SU-DHL-6 (cell line): ENCODE measurements around the gene MRPL36.

Source experiments
- H2AFZ ChIP-seq: fragments of 200-600 bp; sonication (generic); 2 replicates; pipeline ENCODE4 v1.6.1; 2014; ENCODE audit warnings: low read depth, mild to moderate bottlenecking, moderate library complexity, mixed read lengths, antibody characterized with exemption, low read length; ENCODE audit not compliant: severe bottlenecking
- H3F3A ChIP-seq: fragments of 200-600 bp; shearing (Covaris generic); 2 replicates; pipeline ENCODE4 v1.6.0; 2016; ENCODE audit warnings: antibody characterized with exemption, mild to moderate bottlenecking; ENCODE audit not compliant: insufficient read depth
- H3K27ac ChIP-seq: fragments of 200-600 bp; sonication (generic); 2 replicates; pipeline ENCODE4 v1.5.1; 2016; ENCODE audit warnings: low read depth, mild to moderate bottlenecking, low read length, moderate library complexity, mixed read lengths
- H3K27me3 ChIP-seq: fragments of 200-600 bp; sonication (generic), shearing (Covaris generic); 2 replicates; pipeline ENCODE4 v1.6.0; 2014; ENCODE audit warnings: mild to moderate bottlenecking, low read length
- H3K36me3 ChIP-seq: fragments of 200-600 bp; sonication (generic); 2 replicates; pipeline ENCODE4 v1.6.1; 2014; ENCODE audit warnings: mild to moderate bottlenecking, low read length, mixed read lengths
- H3K4me2 ChIP-seq: fragments of 300-600, 200-600 bp; shearing (Covaris generic), sonication (generic); 2 replicates; pipeline ENCODE4 v1.6.0; 2014; ENCODE audit warnings: low read length, low read depth, mild to moderate bottlenecking; ENCODE audit not compliant: poor library complexity, severe bottlenecking
- H3K4me3 ChIP-seq: fragments of 200-600 bp; sonication (generic); 2 replicates; pipeline ENCODE4 v1.5.1; 2014; ENCODE audit warnings: antibody characterized with exemption, low read length, mild to moderate bottlenecking, mixed read lengths; ENCODE audit not compliant: insufficient read depth, poor library complexity, severe bottlenecking
- H3K79me2 ChIP-seq: fragments of 200-600 bp; sonication (generic); 2 replicates; pipeline ENCODE4 v1.6.1; 2014; ENCODE audit warnings: mild to moderate bottlenecking, low read length, moderate library complexity; ENCODE audit not compliant: insufficient read depth
- H3K9ac ChIP-seq: fragments of 200-600 bp; sonication (generic); 2 replicates; pipeline ENCODE4 v1.7.0; 2014; ENCODE audit warnings: mild to moderate bottlenecking, low read length
- H3K9me2 ChIP-seq: fragments of 200-600 bp; sonication (generic); replicated peaks from 2 replicates; pipeline ENCODE4 v1.6.1; 2014; ENCODE audit warnings: low read length; ENCODE audit not compliant: insufficient read depth
- H3K9me3 ChIP-seq: fragments of 200-600 bp; sonication (generic); 2 replicates; pipeline ENCODE4 v1.6.1; 2014; ENCODE audit warnings: low read length, mixed read lengths; ENCODE audit not compliant: insufficient read depth
- H4K20me1 ChIP-seq: fragments of 200-600 bp; sonication (generic); 2 replicates; pipeline ENCODE4 v1.6.1; 2014; ENCODE audit warnings: low read depth, mild to moderate bottlenecking, antibody characterized with exemption, low read length, moderate library complexity, mixed read lengths
- CTCF ChIP-seq: fragments of 200-600 bp; sonication (generic); IDR thresholded peaks from one replicate; pipeline ENCODE4 v1.5.1; 2017; ENCODE audit warnings: antibody characterized with exemption, mild to moderate bottlenecking, low read length, moderate library complexity; ENCODE audit not compliant: insufficient read depth, poor library complexity, severe bottlenecking
- EZH2phosphoT487 ChIP-seq: fragments of 200-600 bp; sonication (generic), shearing (Covaris generic); conservative IDR thresholded peaks from 2 replicates; pipeline ENCODE4 v1.6.1; 2018; ENCODE audit warnings: mild to moderate bottlenecking, antibody characterized with exemption, low read length, moderate library complexity, mixed read lengths

MRPL36 gene

GRCh38 chr5:1779021-1779680, 20.5 kb downstream of the MRPL36 start:
- no peak overlapping the region for H3K27ac ChIP-seq
- H3K4me3 ChIP-seq = no peak overlapping the region
- no peak overlapping the region for H3K4me2 ChIP-seq
- no peak overlapping the region for H3K9ac ChIP-seq
- no peak overlapping the region for H2AFZ ChIP-seq
- no peaks in the 10 kb centered on the region for H3K9me3 ChIP-seq
- H3K9me2 ChIP-seq = no peaks in the 10 kb centered on the region
- no peaks in the 10 kb centered on the region for H3K27me3 ChIP-seq
- no peaks in the 10 kb centered on the region for H3K79me2 ChIP-seq
- H3K36me3 ChIP-seq = no peaks in the 10 kb centered on the region
- TF ChIP-seq EZH2phosphoT487 = no peak
- no peak for TF ChIP-seq CTCF
- no peaks in the 10 kb centered on the region for H4K20me1 ChIP-seq
- H3F3A ChIP-seq = peaks cover 18% of the 10 kb centered on the region

GRCh38 chr5:1778138-1779020, 21.3 kb downstream of the MRPL36 start:
- H3K9me2 ChIP-seq = no peaks in the 10 kb centered on the region
- no peaks in the 10 kb centered on the region for H3K79me2 ChIP-seq
- no peak overlapping the region for H3K27ac ChIP-seq
- no peaks in the 10 kb centered on the region for H3K36me3 ChIP-seq
- no peaks in the 10 kb centered on the region for H3K9me3 ChIP-seq
- H3K4me2 ChIP-seq = no peak overlapping the region
- H3K27me3 ChIP-seq = no peaks in the 10 kb centered on the region
- no peak for TF ChIP-seq EZH2phosphoT487
- no peak overlapping the region for H2AFZ ChIP-seq
- no peaks in the 10 kb centered on the region for H4K20me1 ChIP-seq
- no peak overlapping the region for H3K4me3 ChIP-seq
- H3K9ac ChIP-seq = no peak overlapping the region
- H3F3A ChIP-seq = peaks cover 14% of the 10 kb centered on the region

- H3K36me3 ChIP-seq = no peaks in the 10 kb centered on the region
- H3K9ac ChIP-seq = no peak overlapping the region
- H3K27ac ChIP-seq = no peak overlapping the region
- H3K79me2 ChIP-seq = no peaks in the 10 kb centered on the region
- no peak overlapping the region for H3K4me3 ChIP-seq
- H4K20me1 ChIP-seq = no peaks in the 10 kb centered on the region
- TF ChIP-seq EZH2phosphoT487 (no peak), CTCF (no peak)
- no peak overlapping the region for H3K4me2 ChIP-seq
- peaks cover 6% of the 10 kb centered on the region; the same call in 1 of the 2 replicates for H3F3A ChIP-seq
- no peak overlapping the region for H2AFZ ChIP-seq
- no peaks in the 10 kb centered on the region for H3K27me3 ChIP-seq
- H3K9me3 ChIP-seq = no peaks in the 10 kb centered on the region
- H3K9me2 ChIP-seq = no peaks in the 10 kb centered on the region
Observed at GRCh38 chr5:1777281-1778137, 22.1 kb downstream of the MRPL36 start.
